ENCODE measurements around the gene RARG.

The RARG gene

DNA sequence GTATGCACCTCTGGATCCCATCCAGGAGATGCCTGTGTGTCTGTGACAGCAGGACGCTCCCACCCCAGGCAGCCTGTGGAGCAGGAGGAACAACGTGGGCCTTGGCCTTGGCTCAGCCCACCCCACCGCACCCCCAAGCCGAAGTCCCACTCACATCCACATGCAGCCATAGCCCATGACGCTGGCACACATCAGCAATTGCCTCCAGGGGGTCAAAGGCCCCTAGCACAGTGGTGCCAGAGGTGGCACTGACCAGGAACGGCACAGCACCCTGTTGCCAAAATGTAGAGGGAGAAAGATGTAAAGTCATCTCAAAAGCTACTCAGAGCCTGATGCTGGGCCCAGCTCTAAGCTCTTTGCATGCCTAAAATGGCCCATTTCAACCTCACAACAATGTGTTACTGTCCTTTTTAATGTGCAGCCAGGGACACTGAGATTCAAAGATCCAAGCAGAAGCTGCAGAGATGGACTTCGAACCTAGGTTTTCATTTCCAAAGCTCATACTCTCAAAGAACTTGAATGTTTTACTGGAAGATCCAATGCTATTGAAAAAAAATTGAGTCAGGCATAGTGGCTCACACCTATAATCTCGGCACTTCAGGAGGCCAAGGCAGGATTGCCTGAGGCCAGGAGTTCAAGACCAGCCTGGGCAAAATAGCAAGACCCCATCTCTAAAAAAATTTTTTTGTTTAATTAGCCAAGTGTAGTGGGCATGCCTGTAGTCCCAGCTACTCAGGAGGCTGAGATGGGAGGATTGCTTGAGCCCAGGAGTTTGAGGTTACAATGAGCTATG, 70.7 kb downstream of the RARG start:
- DNase-seq = no peak

DNA sequence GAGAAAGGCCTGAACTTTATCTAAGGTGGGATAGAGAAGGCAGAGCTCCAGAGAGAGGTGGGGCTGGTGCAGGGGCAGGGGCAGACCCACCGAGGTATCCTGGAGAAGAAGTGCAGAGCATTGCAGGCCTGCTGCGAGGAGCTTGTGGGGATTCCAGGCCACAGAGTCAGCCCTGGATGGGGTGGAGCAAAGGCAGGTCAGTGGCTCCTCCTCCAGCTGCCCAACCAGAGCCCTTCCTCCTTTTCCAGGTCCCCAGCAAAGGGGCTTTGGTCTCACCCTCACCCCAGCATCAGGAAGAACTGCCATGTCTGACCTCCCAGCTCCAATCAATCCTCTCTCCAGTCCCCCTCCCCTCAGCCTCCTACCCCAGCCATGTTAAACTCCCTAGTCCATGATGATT, 71.3 kb downstream of the RARG start:
- DNase-seq = no peak
